Measurements from ENCODE around the gene UTS2B. TPM values are rescaled to one million over a fixed set of nuclear protein-coding genes. Genes with fewer than 3 reads are reported as not detected.
"Not testable (repeated sequence)": the region's sequence is repeated elsewhere in the genome, so short reads cannot be mapped to it uniquely, and the experiment has no call there.

UTS2B gene
- total RNA-seq, 2 donors from 2014 or later = 0.81 TPM; not detected in 1

DNA sequence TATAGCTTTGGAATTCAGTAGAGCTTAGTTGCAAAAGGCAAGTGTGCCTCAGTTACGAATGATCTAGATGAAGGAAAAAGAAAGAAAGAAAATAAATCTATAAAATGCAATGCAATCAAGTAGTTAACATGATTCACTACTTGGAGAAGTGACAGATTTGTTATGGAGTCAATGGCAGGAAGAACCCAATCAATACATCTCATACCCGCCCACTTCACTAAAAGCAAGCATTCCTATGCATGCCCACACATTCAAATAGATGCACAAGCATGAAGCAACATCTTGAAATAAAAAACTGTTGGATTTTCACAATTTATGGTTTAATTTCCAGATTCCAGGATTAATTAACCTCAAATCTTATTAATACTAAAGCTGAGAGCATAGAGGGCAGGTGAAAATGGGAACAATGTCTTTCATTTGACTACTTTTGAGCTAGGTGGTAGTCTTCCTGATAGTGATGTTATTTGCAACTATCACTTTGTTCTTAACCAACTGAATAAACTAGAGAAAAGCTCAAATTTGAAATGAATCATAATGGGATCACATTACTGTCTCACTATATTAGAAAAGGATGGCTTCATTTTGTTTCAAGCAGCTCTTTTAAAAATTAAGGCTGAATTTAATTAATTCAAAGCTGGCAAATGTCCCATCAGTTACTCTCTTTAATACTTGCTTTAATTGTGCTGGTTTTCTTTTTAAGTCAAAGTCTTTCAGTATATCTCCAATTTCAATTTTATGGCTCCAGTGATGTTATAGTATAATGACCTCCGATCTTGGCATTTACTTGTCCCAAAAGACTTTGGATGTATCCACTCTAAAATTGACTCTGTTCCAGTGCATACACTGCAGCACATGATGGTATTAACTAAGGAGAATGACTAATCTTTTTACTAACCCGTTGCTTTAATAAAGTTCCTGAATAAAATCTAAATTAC is 47.8 kb downstream of the UTS2B start:
- H3K4me1 ChIP-seq (ENCODE audit: control insufficient read depth in 1 of 2, low read depth in 2 of 2) = no peaks in the 10 kb centered on the region
- DNase-seq (ENCODE audit: low spot score) (no peak), ATAC-seq (ENCODE audit: insufficient number of reproducible peaks, low FRiP score, low read depth) (no peak)
- no peak overlapping the region for H3K4me3 ChIP-seq
- no peak for TF ChIP-seq CTCF (IDR thresholded peaks at IDR 0.05)
- no peaks in the 10 kb centered on the region for H3K36me3 ChIP-seq
- no peaks in the 10 kb centered on the region for H3K27me3 ChIP-seq (replicated peaks; ENCODE audit: insufficient read depth)
- H3K9me3 ChIP-seq = no peaks in the 10 kb centered on the region
- no peak overlapping the region for H3K27ac ChIP-seq

- DNase-seq (ENCODE audit: low spot score) = no peak
- H3K36me3 ChIP-seq = no peaks in the 10 kb centered on the region
- no peak for TF ChIP-seq CTCF (IDR thresholded peaks at IDR 0.05)
- no peaks in the 10 kb centered on the region for H3K4me1 ChIP-seq (ENCODE audit: control insufficient read depth in 1 of 2, low read depth in 2 of 2)
- no peak for ATAC-seq (ENCODE audit: insufficient number of reproducible peaks, low FRiP score, low read depth)
- H3K9me3 ChIP-seq = no peaks in the 10 kb centered on the region
- H3K27me3 ChIP-seq (replicated peaks; ENCODE audit: insufficient read depth) = no peaks in the 10 kb centered on the region
- no peak overlapping the region for H3K27ac ChIP-seq
- H3K4me3 ChIP-seq = no peak overlapping the region
These were observed 49.4 kb downstream of the UTS2B start for GRCh38 chr3:191280882-191281281.

GRCh38 chr3:191280111-191280510 is 50.2 kb downstream of the UTS2B start:
- Histone ChIP-seq H3K36me3 (no peaks in the 10 kb centered on the region), H3K9me3 (no peaks in the 10 kb centered on the region), H3K4me3 (no peak overlapping the region), H3K27me3 (replicated peaks; ENCODE audit: insufficient read depth) (no peaks in the 10 kb centered on the region), H3K4me1 (ENCODE audit: control insufficient read depth in 1 of 2, low read depth in 2 of 2) (no peaks in the 10 kb centered on the region), H3K27ac (no peak overlapping the region)
- DNase-seq (ENCODE audit: low spot score) (no peak), ATAC-seq (ENCODE audit: insufficient number of reproducible peaks, low FRiP score, low read depth) (no peak)
- TF ChIP-seq CTCF (IDR thresholded peaks at IDR 0.05) = no peak

DNA sequence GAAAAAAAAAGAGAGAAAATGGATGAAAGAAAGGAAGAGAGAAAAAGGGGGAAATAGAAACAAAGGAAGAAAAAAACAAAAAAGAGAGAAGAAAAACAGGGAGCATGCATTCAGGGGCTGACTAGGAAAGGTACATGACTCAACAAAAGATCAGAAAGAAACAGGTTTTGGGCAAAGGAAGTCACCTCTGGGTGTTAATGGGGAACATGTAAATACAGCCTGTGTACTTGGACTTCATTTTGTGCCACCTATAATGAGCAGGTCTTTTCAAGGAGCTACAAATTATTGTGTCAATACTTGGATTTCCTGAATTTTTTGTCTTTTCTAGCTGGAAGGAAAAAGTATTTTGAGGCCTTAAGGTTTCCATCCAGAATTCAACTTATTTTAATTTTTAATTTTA is 54.6 kb downstream of the UTS2B start:
- Histone ChIP-seq H3K27ac (no peak overlapping the region), H3K27me3 (replicated peaks; ENCODE audit: insufficient read depth) (no peaks in the 10 kb centered on the region), H3K36me3 (no peaks in the 10 kb centered on the region), H3K4me1 (ENCODE audit: control insufficient read depth in 1 of 2, low read depth in 2 of 2) (no peaks in the 10 kb centered on the region), H3K9me3 (no peaks in the 10 kb centered on the region), H3K4me3 (no peak overlapping the region)
- DNase-seq (ENCODE audit: low spot score) (no peak), ATAC-seq (ENCODE audit: insufficient number of reproducible peaks, low FRiP score, low read depth) (no peak)
- no peak for TF ChIP-seq CTCF (IDR thresholded peaks at IDR 0.05)

- not testable (repeated sequence) for DNase-seq (ENCODE audit: low spot score); ATAC-seq (ENCODE audit: insufficient number of reproducible peaks, low FRiP score, low read depth); H3K9me3 ChIP-seq
These were observed 55.1 kb downstream of the UTS2B start for GRCh38 chr3:191275244-191275643.

More at GRCh38 chr3:191275244-191275643, 55.1 kb downstream of the UTS2B start:
- H3K4me3 ChIP-seq; H3K27me3 ChIP-seq (replicated peaks; ENCODE audit: insufficient read depth); H3K4me1 ChIP-seq (ENCODE audit: control insufficient read depth in 1 of 2, low read depth in 2 of 2); H3K27ac ChIP-seq; H3K36me3 ChIP-seq: not testable (repeated sequence)
